ENCODE results near the gene SPI1. TPM values are rescaled to one million over a fixed set of nuclear protein-coding genes. Genes with fewer than 3 reads are reported as not detected.

Gene SPI1
- total RNA-seq, 1 experiment from 2014 or later, result not detected

Other genes starting within 250 kb of the SPI1 start
- gene ARFGAP2, start 201.7 kb downstream of the SPI1 start, total RNA-seq (2014; rRNA removed; shearing (Covaris generic); ENCODE audit: low replicate concordance), result 71.0 and 92.8 TPM in 2 replicates
- 59.8 and 92.5 TPM in 2 replicates for gene PACSIN3, start 192.1 kb downstream of the SPI1 start, total RNA-seq (2014; rRNA removed; shearing (Covaris generic); ENCODE audit: low replicate concordance)
- 13.9 and 20.0 TPM in 2 replicates for gene DDB2, start 163.6 kb downstream of the SPI1 start, total RNA-seq (2014; rRNA removed; shearing (Covaris generic); ENCODE audit: low replicate concordance)
- gene ACP2, start 129.7 kb downstream of the SPI1 start, total RNA-seq (2014; rRNA removed; shearing (Covaris generic); ENCODE audit: low replicate concordance), result 9.6 and 42.7 TPM in 2 replicates
- gene NR1H3, start 120.6 kb downstream of the SPI1 start, total RNA-seq (2014; rRNA removed; shearing (Covaris generic); ENCODE audit: low replicate concordance), result 11.3 and 12.6 TPM in 2 replicates
- gene MADD, start 108.4 kb downstream of the SPI1 start, total RNA-seq (2014; rRNA removed; shearing (Covaris generic); ENCODE audit: low replicate concordance), result 6.9 and 7.8 TPM in 2 replicates
- not detected in 2 replicates for gene MYBPC3, start 25.8 kb downstream of the SPI1 start, total RNA-seq (2014; rRNA removed; shearing (Covaris generic); ENCODE audit: low replicate concordance)
- gene SLC39A13, start 30.0 kb upstream of the SPI1 start, total RNA-seq (2014; rRNA removed; shearing (Covaris generic); ENCODE audit: low replicate concordance), result 34.0 and 51.1 TPM in 2 replicates
- 147 and 165 TPM in 2 replicates for gene PSMC3, start 47.9 kb upstream of the SPI1 start, total RNA-seq (2014; rRNA removed; shearing (Covaris generic); ENCODE audit: low replicate concordance)
- gene RAPSN, start 70.6 kb upstream of the SPI1 start, total RNA-seq (2014; rRNA removed; shearing (Covaris generic); ENCODE audit: low replicate concordance), result 0.16 TPM in 1 of 2 replicates, not detected in the other
- gene CELF1, start 174.6 kb upstream of the SPI1 start, total RNA-seq (2014; rRNA removed; shearing (Covaris generic); ENCODE audit: low replicate concordance), result 69.3 and 86.9 TPM in 2 replicates
- gene PTPMT1, start 187.1 kb upstream of the SPI1 start, total RNA-seq (2014; rRNA removed; shearing (Covaris generic); ENCODE audit: low replicate concordance), result 24.4 and 86.0 TPM in 2 replicates
- 30.9 and 37.1 TPM in 2 replicates for gene KBTBD4, start 200.4 kb upstream of the SPI1 start, total RNA-seq (2014; rRNA removed; shearing (Covaris generic); ENCODE audit: low replicate concordance)
- gene NDUFS3, start 200.5 kb upstream of the SPI1 start, total RNA-seq (2014; rRNA removed; shearing (Covaris generic); ENCODE audit: low replicate concordance), result 109 and 118 TPM in 2 replicates
- gene FAM180B, start 208.1 kb upstream of the SPI1 start, total RNA-seq (2014; rRNA removed; shearing (Covaris generic); ENCODE audit: low replicate concordance), result not detected in 2 replicates
- not detected in 2 replicates for gene C1QTNF4, start 215.9 kb upstream of the SPI1 start, total RNA-seq (2014; rRNA removed; shearing (Covaris generic); ENCODE audit: low replicate concordance)